GM23338 (cell line): ENCODE measurements around the gene RPLP2. TPM values are rescaled to one million over a fixed set of nuclear protein-coding genes. Genes with fewer than 3 reads are reported as not detected.

Source experiments
- ATAC-seq: fragments of 200-7000 bp; cut with Tn5 transposase; 3 replicates; pipeline ENCODE4 v1.9.1; 2020
- DNase-seq: peaks from one replicate; pipeline ENCODE4 v3.0.0-alpha.2; 2015; ENCODE audit warnings: low spot score
- H2AFZ ChIP-seq: fragments of 200-600 bp; sonication (generic); 2 replicates; pipeline ENCODE4 v1.8.0; 2016; ENCODE audit warnings: antibody characterized with exemption, mild to moderate bottlenecking, moderate library complexity
- H3F3A ChIP-seq: fragments of 200-600 bp; sonication (generic); replicated peaks from 2 replicates; pipeline ENCODE4 v1.8.0; 2017; ENCODE audit warnings: antibody characterized with exemption, mixed run types, low read depth
- H3K27ac ChIP-seq: fragments of 200-600 bp; sonication (generic); 2 replicates; pipeline ENCODE4 v1.6.1; 2016; ENCODE audit warnings: low read depth
- H3K27me3 ChIP-seq: fragments of 200-600 bp; sonication (generic); 2 replicates; pipeline ENCODE4 v1.8.0; 2016; ENCODE audit warnings: mild to moderate bottlenecking, mixed run types, moderate library complexity; ENCODE audit not compliant: insufficient read depth
- H3K36me3 ChIP-seq: fragments of 200-600 bp; sonication (generic); 2 replicates; pipeline ENCODE4 v1.8.0; 2016; ENCODE audit warnings: mild to moderate bottlenecking; ENCODE audit not compliant: insufficient read depth
- H3K4me1 ChIP-seq: fragments of 200-600 bp; sonication (generic); 2 replicates; pipeline ENCODE4 v1.8.0; 2016; ENCODE audit warnings: mild to moderate bottlenecking, moderate library complexity; ENCODE audit not compliant: insufficient read depth
- H3K4me2 ChIP-seq: fragments of 200-600 bp; sonication (generic); 2 replicates; pipeline ENCODE4 v1.7.1; 2017; ENCODE audit warnings: mixed run types
- H3K4me3 ChIP-seq: fragments of 200-600 bp; sonication (generic); 2 replicates; pipeline ENCODE4 v1.6.1; 2016; ENCODE audit warnings: mixed run types
- H3K79me2 ChIP-seq: fragments of 200-600 bp; sonication (generic); replicated peaks from 2 replicates; pipeline ENCODE4 v1.8.0; 2017; ENCODE audit warnings: mild to moderate bottlenecking; ENCODE audit not compliant: insufficient read depth
- H3K9me2 ChIP-seq: fragments of 200-600 bp; sonication (generic); 2 replicates; pipeline ENCODE4 v1.8.0; 2017; ENCODE audit not compliant: insufficient read depth
- H4K20me1 ChIP-seq: fragments of 200-600 bp; sonication (generic); replicated peaks from 2 replicates; pipeline ENCODE4 v1.8.0; 2017; ENCODE audit warnings: mild to moderate bottlenecking; ENCODE audit not compliant: insufficient read depth
- H3K27ac Mint-ChIP-seq: 2 replicates; pipeline ENCODE4 v1.8.0; 2020; ENCODE audit warnings: inconsistent platforms, mild to moderate bottlenecking, moderate library complexity, mixed read lengths
- H3K27me3 Mint-ChIP-seq: 3 replicates; pipeline ENCODE4 v1.8.0; 2022; ENCODE audit warnings: low read depth, mild to moderate bottlenecking, moderate library complexity, mixed read lengths, inconsistent platforms; ENCODE audit not compliant: insufficient read depth, poor library complexity
- H3K36me3 Mint-ChIP-seq: 3 replicates; pipeline ENCODE4 v1.8.0; 2021; ENCODE audit warnings: low read depth, mild to moderate bottlenecking, inconsistent platforms, moderate library complexity, mixed read lengths
- H3K4me1 Mint-ChIP-seq: 3 replicates; pipeline ENCODE4 v1.8.0; 2020; ENCODE audit warnings: mild to moderate bottlenecking, inconsistent platforms, mixed read lengths
- H3K4me3 Mint-ChIP-seq: 3 replicates; pipeline ENCODE4 v1.8.0; 2021; ENCODE audit warnings: moderate library complexity, mild to moderate bottlenecking, inconsistent platforms, mixed read lengths
- H3K9me3 Mint-ChIP-seq: 3 replicates; pipeline ENCODE4 v1.8.0; 2020; ENCODE audit warnings: moderate library complexity, mild to moderate bottlenecking, inconsistent platforms, mixed read lengths
- CREB1 ChIP-seq: fragments of 250-450 bp; sonication (Bioruptor Pico); IDR thresholded peaks from 2 replicates; pipeline ENCODE4 v1.5.0; 2020; ENCODE audit warnings: low read depth, mild to moderate bottlenecking, moderate library complexity
- EZH2 ChIP-seq: fragments of 200-600 bp; sonication (generic); IDR thresholded peaks from one replicate; pipeline ENCODE4 v1.8.0; 2017; ENCODE audit warnings: antibody characterized with exemption, mild to moderate bottlenecking, low read depth; ENCODE audit not compliant: unreplicated experiment
- EZH2phosphoT487 ChIP-seq: fragments of 200-600 bp; sonication (generic); IDR thresholded peaks from one replicate; pipeline ENCODE4 v1.8.1; 2018; ENCODE audit warnings: antibody characterized with exemption; ENCODE audit not compliant: unreplicated experiment
- JUNB ChIP-seq: IDR thresholded peaks from one replicate; pipeline ENCODE4 v1.6.1; 2016; ENCODE audit warnings: antibody characterized with exemption; ENCODE audit not compliant: unreplicated experiment
- NANOG ChIP-seq: IDR thresholded peaks from 2 replicates; pipeline ENCODE4 v1.6.1; 2016; ENCODE audit warnings: antibody characterized with exemption, borderline replicate concordance
- POLR2AphosphoS5 ChIP-seq: IDR thresholded peaks from 2 replicates; pipeline ENCODE4 v1.6.1; 2016; ENCODE audit warnings: antibody characterized with exemption, low read depth
- STAT1 ChIP-seq: IDR thresholded peaks from one replicate; pipeline ENCODE4 v1.6.1; 2016; ENCODE audit warnings: antibody characterized with exemption; ENCODE audit not compliant: unreplicated experiment
- ZNF114 ChIP-seq: fragments of 250-450 bp; sonication (Bioruptor Pico); IDR thresholded peaks from 2 replicates; pipeline ENCODE4 v1.5.0; 2020; ENCODE audit warnings: mild to moderate bottlenecking, moderate library complexity
- ZNF331 ChIP-seq: fragments of 250-450 bp; sonication (Bioruptor Pico); IDR thresholded peaks from 2 replicates; pipeline ENCODE4 v1.5.0; 2020; ENCODE audit warnings: low read depth, mild to moderate bottlenecking, moderate library complexity
- polyA plus RNA-seq: library from polyadenylated mRNA; unstranded; fragments of >200 nt; fragmentation: Nextera tagmentation; extraction: Ambion mirVana; gene quantifications from 2 replicates; pipeline ENCODE4 v1.2.1, GENCODE V29; 2016
- total RNA-seq: library from RNA; depleted of rRNA; stranded (reverse); fragments of >200 nt; shearing (Covaris generic); gene quantifications from 2 replicates; pipeline ENCODE4 v1.2.3, GENCODE V29; 2014
- TF ChIP-seq, protein P1 (sequence below): IDR thresholded peaks from one replicate; pipeline ENCODE4 v1.6.1; 2018; ENCODE audit warnings: antibody characterized with exemption; ENCODE audit not compliant: unreplicated experiment
- TF ChIP-seq, protein P2 (sequence below): fragments of 250-450 bp; sonication (Bioruptor Pico); IDR thresholded peaks from 2 replicates; pipeline ENCODE4 v1.5.0; 2020; ENCODE audit warnings: mild to moderate bottlenecking, moderate library complexity
- TF ChIP-seq, protein P3 (sequence below): IDR thresholded peaks from 2 replicates; pipeline ENCODE4 v1.6.1; 2016; ENCODE audit warnings: antibody characterized with exemption
- TF ChIP-seq, protein P4 (sequence below), 2 experiments: fragments of 200-600 bp in 1 of 2; sonication (generic) in 1 of 2; conservative IDR thresholded peaks; 2 replicates each; pipeline versions ENCODE4 v1.5.1 to v1.6.1; 2016 to 2017; ENCODE audit warnings: antibody characterized with exemption in 2 of 2, low read depth in 2 of 2, mild to moderate bottlenecking in 2 of 2, moderate library complexity in 1 of 2

RPLP2 gene
- total and polyA plus RNA-seq, 2 experiments from 2014 or later = 518 to 1,782 TPM

DNA sequence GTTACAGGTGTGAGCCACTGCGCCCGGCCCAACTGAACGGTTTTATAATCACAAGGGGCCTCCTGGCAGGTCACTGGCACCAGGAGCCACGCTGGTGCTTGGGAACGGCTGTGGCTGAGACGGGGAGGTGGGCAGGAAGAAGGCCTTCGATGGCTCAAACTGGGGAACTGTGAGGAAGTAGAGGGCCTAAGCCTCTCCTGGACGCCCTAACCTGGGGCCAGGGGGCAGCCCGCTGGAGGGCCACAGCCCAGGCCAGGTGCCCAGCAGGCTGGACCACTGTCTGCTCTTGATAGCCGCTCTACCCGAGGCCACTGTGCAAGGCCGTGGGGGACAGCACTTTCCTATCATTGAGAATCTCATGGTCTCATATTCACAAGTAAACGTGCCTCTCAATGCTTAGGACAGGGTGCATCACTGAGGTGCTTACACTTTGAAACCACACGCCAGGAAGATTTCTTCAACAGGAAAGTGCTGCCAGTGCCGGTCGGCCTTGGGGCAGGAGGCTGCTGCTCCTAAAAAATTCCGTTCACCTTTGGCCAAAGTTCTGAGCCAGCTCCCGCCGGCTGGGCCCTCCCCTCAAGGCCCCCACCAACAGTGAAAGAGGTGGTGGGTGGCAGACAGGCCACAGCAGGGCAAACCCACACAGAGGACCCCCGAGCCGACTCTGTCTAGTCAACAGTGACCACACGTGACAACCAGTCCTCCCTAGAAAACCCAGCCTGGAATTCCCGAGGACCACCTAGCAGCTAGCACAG lies 39.7 kb upstream of the RPLP2 start:
- Histone ChIP-seq H3K9me2 (no peaks in the 10 kb centered on the region), H3F3A (peaks cover 21% of the 10 kb centered on the region), H3K27ac (no peak overlapping the region), H3K4me2 (no peak overlapping the region), H3K79me2 (peaks cover 18% of the 10 kb centered on the region), H3K4me1 (no peaks in the 10 kb centered on the region), H3K36me3 (peaks cover 5% of the 10 kb centered on the region; the same call in 1 of the 2 replicates), H3K4me3 (no peak overlapping the region), H2AFZ (no peak overlapping the region), H3K27me3 (no peaks in the 10 kb centered on the region), H4K20me1 (peaks cover 18% of the 10 kb centered on the region; the same call in 1 of the 2 replicates)
- DNase-seq (no peak), ATAC-seq (no peak)
- Mint-ChIP-seq H3K4me1 (no peaks in the 10 kb centered on the region; the same call in 2 of the 3 replicates), H3K4me3 (no peak overlapping the region), H3K27ac (no peak overlapping the region), H3K9me3 (no peaks in the 10 kb centered on the region), H3K27me3 (peaks cover 17% of the 10 kb centered on the region), H3K36me3 (peaks cover 49% of the 10 kb centered on the region)
- TF ChIP-seq, protein P1, sequence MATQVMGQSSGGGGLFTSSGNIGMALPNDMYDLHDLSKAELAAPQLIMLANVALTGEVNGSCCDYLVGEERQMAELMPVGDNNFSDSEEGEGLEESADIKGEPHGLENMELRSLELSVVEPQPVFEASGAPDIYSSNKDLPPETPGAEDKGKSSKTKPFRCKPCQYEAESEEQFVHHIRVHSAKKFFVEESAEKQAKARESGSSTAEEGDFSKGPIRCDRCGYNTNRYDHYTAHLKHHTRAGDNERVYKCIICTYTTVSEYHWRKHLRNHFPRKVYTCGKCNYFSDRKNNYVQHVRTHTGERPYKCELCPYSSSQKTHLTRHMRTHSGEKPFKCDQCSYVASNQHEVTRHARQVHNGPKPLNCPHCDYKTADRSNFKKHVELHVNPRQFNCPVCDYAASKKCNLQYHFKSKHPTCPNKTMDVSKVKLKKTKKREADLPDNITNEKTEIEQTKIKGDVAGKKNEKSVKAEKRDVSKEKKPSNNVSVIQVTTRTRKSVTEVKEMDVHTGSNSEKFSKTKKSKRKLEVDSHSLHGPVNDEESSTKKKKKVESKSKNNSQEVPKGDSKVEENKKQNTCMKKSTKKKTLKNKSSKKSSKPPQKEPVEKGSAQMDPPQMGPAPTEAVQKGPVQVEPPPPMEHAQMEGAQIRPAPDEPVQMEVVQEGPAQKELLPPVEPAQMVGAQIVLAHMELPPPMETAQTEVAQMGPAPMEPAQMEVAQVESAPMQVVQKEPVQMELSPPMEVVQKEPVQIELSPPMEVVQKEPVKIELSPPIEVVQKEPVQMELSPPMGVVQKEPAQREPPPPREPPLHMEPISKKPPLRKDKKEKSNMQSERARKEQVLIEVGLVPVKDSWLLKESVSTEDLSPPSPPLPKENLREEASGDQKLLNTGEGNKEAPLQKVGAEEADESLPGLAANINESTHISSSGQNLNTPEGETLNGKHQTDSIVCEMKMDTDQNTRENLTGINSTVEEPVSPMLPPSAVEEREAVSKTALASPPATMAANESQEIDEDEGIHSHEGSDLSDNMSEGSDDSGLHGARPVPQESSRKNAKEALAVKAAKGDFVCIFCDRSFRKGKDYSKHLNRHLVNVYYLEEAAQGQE = no peak
- TF ChIP-seq EZH2phosphoT487 (no peak), CREB1 (CRISPR knock-in tag) (no peak), JUNB (no peak), ZNF331 (no peak), POLR2AphosphoS5 (no peak), EZH2 (no peak), NANOG (no peak), STAT1 (no peak), ZNF114 (no peak)
- TF ChIP-seq, protein P2, sequence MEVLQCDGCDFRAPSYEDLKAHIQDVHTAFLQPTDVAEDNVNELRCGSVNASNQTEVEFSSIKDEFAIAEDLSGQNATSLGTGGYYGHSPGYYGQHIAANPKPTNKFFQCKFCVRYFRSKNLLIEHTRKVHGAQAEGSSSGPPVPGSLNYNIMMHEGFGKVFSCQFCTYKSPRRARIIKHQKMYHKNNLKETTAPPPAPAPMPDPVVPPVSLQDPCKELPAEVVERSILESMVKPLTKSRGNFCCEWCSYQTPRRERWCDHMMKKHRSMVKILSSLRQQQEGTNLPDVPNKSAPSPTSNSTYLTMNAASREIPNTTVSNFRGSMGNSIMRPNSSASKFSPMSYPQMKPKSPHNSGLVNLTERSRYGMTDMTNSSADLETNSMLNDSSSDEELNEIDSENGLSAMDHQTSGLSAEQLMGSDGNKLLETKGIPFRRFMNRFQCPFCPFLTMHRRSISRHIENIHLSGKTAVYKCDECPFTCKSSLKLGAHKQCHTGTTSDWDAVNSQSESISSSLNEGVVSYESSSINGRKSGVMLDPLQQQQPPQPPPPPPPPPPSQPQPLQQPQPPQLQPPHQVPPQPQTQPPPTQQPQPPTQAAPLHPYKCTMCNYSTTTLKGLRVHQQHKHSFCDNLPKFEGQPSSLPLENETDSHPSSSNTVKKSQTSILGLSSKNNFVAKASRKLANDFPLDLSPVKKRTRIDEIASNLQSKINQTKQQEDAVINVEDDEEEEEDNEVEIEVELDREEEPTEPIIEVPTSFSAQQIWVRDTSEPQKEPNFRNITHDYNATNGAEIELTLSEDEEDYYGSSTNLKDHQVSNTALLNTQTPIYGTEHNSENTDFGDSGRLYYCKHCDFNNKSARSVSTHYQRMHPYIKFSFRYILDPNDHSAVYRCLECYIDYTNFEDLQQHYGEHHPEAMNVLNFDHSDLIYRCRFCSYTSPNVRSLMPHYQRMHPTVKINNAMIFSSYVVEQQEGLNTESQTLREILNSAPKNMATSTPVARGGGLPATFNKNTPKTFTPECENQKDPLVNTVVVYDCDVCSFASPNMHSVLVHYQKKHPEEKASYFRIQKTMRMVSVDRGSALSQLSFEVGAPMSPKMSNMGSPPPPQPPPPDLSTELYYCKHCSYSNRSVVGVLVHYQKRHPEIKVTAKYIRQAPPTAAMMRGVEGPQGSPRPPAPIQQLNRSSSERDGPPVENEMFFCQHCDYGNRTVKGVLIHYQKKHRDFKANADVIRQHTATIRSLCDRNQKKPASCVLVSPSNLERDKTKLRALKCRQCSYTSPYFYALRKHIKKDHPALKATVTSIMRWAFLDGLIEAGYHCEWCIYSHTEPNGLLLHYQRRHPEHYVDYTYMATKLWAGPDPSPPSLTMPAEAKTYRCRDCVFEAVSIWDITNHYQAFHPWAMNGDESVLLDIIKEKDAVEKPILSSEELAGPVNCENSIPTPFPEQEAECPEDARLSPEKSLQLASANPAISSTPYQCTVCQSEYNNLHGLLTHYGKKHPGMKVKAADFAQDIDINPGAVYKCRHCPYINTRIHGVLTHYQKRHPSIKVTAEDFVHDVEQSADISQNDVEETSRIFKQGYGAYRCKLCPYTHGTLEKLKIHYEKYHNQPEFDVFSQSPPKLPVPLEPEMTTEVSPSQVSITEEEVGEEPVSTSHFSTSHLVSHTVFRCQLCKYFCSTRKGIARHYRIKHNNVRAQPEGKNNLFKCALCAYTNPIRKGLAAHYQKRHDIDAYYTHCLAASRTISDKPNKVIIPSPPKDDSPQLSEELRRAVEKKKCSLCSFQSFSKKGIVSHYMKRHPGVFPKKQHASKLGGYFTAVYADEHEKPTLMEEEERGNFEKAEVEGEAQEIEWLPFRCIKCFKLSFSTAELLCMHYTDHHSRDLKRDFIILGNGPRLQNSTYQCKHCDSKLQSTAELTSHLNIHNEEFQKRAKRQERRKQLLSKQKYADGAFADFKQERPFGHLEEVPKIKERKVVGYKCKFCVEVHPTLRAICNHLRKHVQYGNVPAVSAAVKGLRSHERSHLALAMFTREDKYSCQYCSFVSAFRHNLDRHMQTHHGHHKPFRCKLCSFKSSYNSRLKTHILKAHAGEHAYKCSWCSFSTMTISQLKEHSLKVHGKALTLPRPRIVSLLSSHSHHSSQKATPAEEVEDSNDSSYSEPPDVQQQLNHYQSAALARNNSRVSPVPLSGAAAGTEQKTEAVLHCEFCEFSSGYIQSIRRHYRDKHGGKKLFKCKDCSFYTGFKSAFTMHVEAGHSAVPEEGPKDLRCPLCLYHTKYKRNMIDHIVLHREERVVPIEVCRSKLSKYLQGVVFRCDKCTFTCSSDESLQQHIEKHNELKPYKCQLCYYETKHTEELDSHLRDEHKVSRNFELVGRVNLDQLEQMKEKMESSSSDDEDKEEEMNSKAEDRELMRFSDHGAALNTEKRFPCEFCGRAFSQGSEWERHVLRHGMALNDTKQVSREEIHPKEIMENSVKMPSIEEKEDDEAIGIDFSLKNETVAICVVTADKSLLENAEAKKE (CRISPR knock-in tag) = no peak
- TF ChIP-seq, protein P3, sequence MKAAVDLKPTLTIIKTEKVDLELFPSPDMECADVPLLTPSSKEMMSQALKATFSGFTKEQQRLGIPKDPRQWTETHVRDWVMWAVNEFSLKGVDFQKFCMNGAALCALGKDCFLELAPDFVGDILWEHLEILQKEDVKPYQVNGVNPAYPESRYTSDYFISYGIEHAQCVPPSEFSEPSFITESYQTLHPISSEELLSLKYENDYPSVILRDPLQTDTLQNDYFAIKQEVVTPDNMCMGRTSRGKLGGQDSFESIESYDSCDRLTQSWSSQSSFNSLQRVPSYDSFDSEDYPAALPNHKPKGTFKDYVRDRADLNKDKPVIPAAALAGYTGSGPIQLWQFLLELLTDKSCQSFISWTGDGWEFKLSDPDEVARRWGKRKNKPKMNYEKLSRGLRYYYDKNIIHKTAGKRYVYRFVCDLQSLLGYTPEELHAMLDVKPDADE = no peak
- TF ChIP-seq, protein P4, sequence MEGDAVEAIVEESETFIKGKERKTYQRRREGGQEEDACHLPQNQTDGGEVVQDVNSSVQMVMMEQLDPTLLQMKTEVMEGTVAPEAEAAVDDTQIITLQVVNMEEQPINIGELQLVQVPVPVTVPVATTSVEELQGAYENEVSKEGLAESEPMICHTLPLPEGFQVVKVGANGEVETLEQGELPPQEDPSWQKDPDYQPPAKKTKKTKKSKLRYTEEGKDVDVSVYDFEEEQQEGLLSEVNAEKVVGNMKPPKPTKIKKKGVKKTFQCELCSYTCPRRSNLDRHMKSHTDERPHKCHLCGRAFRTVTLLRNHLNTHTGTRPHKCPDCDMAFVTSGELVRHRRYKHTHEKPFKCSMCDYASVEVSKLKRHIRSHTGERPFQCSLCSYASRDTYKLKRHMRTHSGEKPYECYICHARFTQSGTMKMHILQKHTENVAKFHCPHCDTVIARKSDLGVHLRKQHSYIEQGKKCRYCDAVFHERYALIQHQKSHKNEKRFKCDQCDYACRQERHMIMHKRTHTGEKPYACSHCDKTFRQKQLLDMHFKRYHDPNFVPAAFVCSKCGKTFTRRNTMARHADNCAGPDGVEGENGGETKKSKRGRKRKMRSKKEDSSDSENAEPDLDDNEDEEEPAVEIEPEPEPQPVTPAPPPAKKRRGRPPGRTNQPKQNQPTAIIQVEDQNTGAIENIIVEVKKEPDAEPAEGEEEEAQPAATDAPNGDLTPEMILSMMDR (conservative IDR thresholded peaks at IDR 0.05; ENCODE audit: low read depth in 2 of 2) = no peak
